ENCODE measurements around the gene MDK. TPM values are rescaled to one million over a fixed set of nuclear protein-coding genes. Genes with fewer than 3 reads are reported as not detected.

MDK gene
- total RNA-seq, 1 donor, result 27.5 TPM

- Histone ChIP-seq H3K4me2 (ENCODE audit: insufficient read depth, low read length) (no peak overlapping the region), H3K9me3 (ENCODE audit: low read depth, low read length) (no peaks in the 10 kb centered on the region), H4K20me1 (ENCODE audit: insufficient read depth, low read length) (peaks cover 3% of the 10 kb centered on the region), H3K27ac (ENCODE audit: low read depth, low read length) (no peak overlapping the region), H2AFZ (ENCODE audit: low read length) (no peak overlapping the region), H3K36me3 (ENCODE audit: insufficient read depth, low read length) (peaks cover 12% of the 10 kb centered on the region), H3K4me3 (ENCODE audit: insufficient read depth, low read length) (no peak overlapping the region), H3K4me1 (ENCODE audit: insufficient read depth, low read length) (no peaks in the 10 kb centered on the region), H3K27me3 (ENCODE audit: insufficient read depth, low read length) (no peaks in the 10 kb centered on the region), H3K79me2 (ENCODE audit: insufficient read depth, low read length) (no peaks in the 10 kb centered on the region)
- no peak for DNase-seq (ENCODE audit: insufficient read length, low spot score, missing footprints)
- no peak for TF ChIP-seq CTCF (IDR thresholded peaks at IDR 0.05; ENCODE audit: extremely low read depth, low read depth, low read length)
These were observed 39.9 kb downstream of the MDK start for GRCh38 chr11:46421257-46421880.

GRCh38 chr11:46422588-46422987 lies 41.1 kb downstream of the MDK start:
- no peak for TF ChIP-seq CTCF (IDR thresholded peaks at IDR 0.05; ENCODE audit: extremely low read depth, low read depth, low read length)
- Histone ChIP-seq H3K27me3 (ENCODE audit: insufficient read depth, low read length) (no peaks in the 10 kb centered on the region), H3K79me2 (ENCODE audit: insufficient read depth, low read length) (no peaks in the 10 kb centered on the region), H4K20me1 (ENCODE audit: insufficient read depth, low read length) (peaks cover 3% of the 10 kb centered on the region), H3K27ac (ENCODE audit: low read depth, low read length) (no peak overlapping the region), H3K4me2 (ENCODE audit: insufficient read depth, low read length) (no peak overlapping the region), H3K4me1 (ENCODE audit: insufficient read depth, low read length) (no peaks in the 10 kb centered on the region), H3K9me3 (ENCODE audit: low read depth, low read length) (no peaks in the 10 kb centered on the region), H3K4me3 (ENCODE audit: insufficient read depth, low read length) (no peak overlapping the region), H3K36me3 (ENCODE audit: insufficient read depth, low read length) (peaks cover 11% of the 10 kb centered on the region), H2AFZ (ENCODE audit: low read length) (no peak overlapping the region)
- no peak for DNase-seq (ENCODE audit: insufficient read length, low spot score, missing footprints)

- no peak for TF ChIP-seq CTCF (IDR thresholded peaks at IDR 0.05; ENCODE audit: extremely low read depth, low read depth, low read length)
- Histone ChIP-seq H3K4me3 (ENCODE audit: insufficient read depth, low read length) (no peak overlapping the region), H3K27ac (ENCODE audit: low read depth, low read length) (no peak overlapping the region), H3K4me2 (ENCODE audit: insufficient read depth, low read length) (no peak overlapping the region), H4K20me1 (ENCODE audit: insufficient read depth, low read length) (no peaks in the 10 kb centered on the region), H3K79me2 (ENCODE audit: insufficient read depth, low read length) (no peaks in the 10 kb centered on the region), H3K36me3 (ENCODE audit: insufficient read depth, low read length) (peaks cover 12% of the 10 kb centered on the region), H3K27me3 (ENCODE audit: insufficient read depth, low read length) (no peaks in the 10 kb centered on the region), H3K9me3 (ENCODE audit: low read depth, low read length) (no peaks in the 10 kb centered on the region), H3K4me1 (ENCODE audit: insufficient read depth, low read length) (no peaks in the 10 kb centered on the region), H2AFZ (ENCODE audit: low read length) (no peak overlapping the region)
- DNase-seq (ENCODE audit: insufficient read length, low spot score, missing footprints), result no peak
These were observed 44.9 kb downstream of the MDK start for GRCh38 chr11:46426233-46426991.

GRCh38 chr11:46427364-46427763 lies 45.9 kb downstream of the MDK start:
- H3K9me3 ChIP-seq (ENCODE audit: low read depth, low read length), result no peaks in the 10 kb centered on the region
- DNase-seq (ENCODE audit: insufficient read length, low spot score, missing footprints), result no peak

More at GRCh38 chr11:46427364-46427763, 45.9 kb downstream of the MDK start:
- Histone ChIP-seq H3K27me3 (ENCODE audit: insufficient read depth, low read length) (no peaks in the 10 kb centered on the region), H3K4me1 (ENCODE audit: insufficient read depth, low read length) (no peaks in the 10 kb centered on the region), H3K79me2 (ENCODE audit: insufficient read depth, low read length) (no peaks in the 10 kb centered on the region), H3K27ac (ENCODE audit: low read depth, low read length) (no peak overlapping the region), H4K20me1 (ENCODE audit: insufficient read depth, low read length) (no peaks in the 10 kb centered on the region), H3K4me2 (ENCODE audit: insufficient read depth, low read length) (no peak overlapping the region), H2AFZ (ENCODE audit: low read length) (no peak overlapping the region), H3K4me3 (ENCODE audit: insufficient read depth, low read length) (no peak overlapping the region), H3K36me3 (ENCODE audit: insufficient read depth, low read length) (peaks cover 10% of the 10 kb centered on the region)
- TF ChIP-seq CTCF (IDR thresholded peaks at IDR 0.05; ENCODE audit: extremely low read depth, low read depth, low read length), result no peak
